MCF 10A (cell line): ENCODE data around the gene CHSY3. TPM values are rescaled to one million over a fixed set of nuclear protein-coding genes. Genes with fewer than 3 reads are reported as not detected.
A peak's percentile ranks its signal among the peaks of the same experiment; 100 is the strongest.

ENCODE experiments used
- BruUV-seq: library from RNA; stranded (reverse); fragments of 400-500 nt; replicated peaks from 2 replicates; lab custom pipeline; 2021; lab: Mats Ljungman, UMichigan
- CTCF ChIA-PET: fragments of 300-600 bp; sonication (Branson Sonifier 250); formaldehyde crosslinking; extraction: SDS; loops from one replicate; lab custom pipeline; 2021; ENCODE audit warnings: antibody characterized with exemption, inconsistent platforms; lab: Yijun Ruan, JAX
- POLR2A ChIA-PET: fragments of 300-600, 350-650 bp; sonication (Branson Sonifier 250); formaldehyde crosslinking; extraction: SDS; loops from one replicate; lab custom pipeline; 2020; ENCODE audit warnings: antibody characterized with exemption, inconsistent platforms; lab: Yijun Ruan, JAX
- DNase-seq: peaks from one replicate; pipeline ENCODE4 v3.0.0-alpha.2; 2018; ENCODE audit not compliant: unreplicated experiment
- H3K27ac Mint-ChIP-seq: one replicate; pipeline ENCODE4 v1.8.0; 2022; ENCODE audit warnings: mild to moderate bottlenecking, low read depth, mixed read lengths; ENCODE audit not compliant: unreplicated experiment
- H3K27me3 Mint-ChIP-seq: one replicate; pipeline ENCODE4 v1.8.0; 2022; ENCODE audit warnings: mixed read lengths; ENCODE audit not compliant: insufficient read depth, unreplicated experiment
- H3K36me3 Mint-ChIP-seq: one replicate; pipeline ENCODE4 v1.8.0; 2022; ENCODE audit warnings: mild to moderate bottlenecking, moderate library complexity, mixed read lengths; ENCODE audit not compliant: insufficient read depth, unreplicated experiment
- H3K4me1 Mint-ChIP-seq: one replicate; pipeline ENCODE4 v1.8.0; 2022; ENCODE audit warnings: mixed read lengths; ENCODE audit not compliant: insufficient read depth, unreplicated experiment
- H3K4me3 Mint-ChIP-seq: one replicate; pipeline ENCODE4 v1.8.0; 2022; ENCODE audit warnings: mild to moderate bottlenecking, moderate library complexity, mixed read lengths; ENCODE audit not compliant: unreplicated experiment
- H3K9me3 Mint-ChIP-seq: one replicate; pipeline ENCODE4 v1.8.0; 2022; ENCODE audit warnings: mixed read lengths; ENCODE audit not compliant: unreplicated experiment
- CTCF ChIP-seq: fragments of 200-600 bp; IDR thresholded peaks from one replicate; pipeline ENCODE4 v1.8.0; 2022; ENCODE audit warnings: antibody characterized with exemption, mild to moderate bottlenecking; ENCODE audit not compliant: unreplicated experiment
- intact Hi-C: fragments of 100-400 bp; cut with micrococcal nuclease; formaldehyde crosslinking; loops from 2 replicates; pipeline ENCODE4 v1.14.1; 2022
- total RNA-seq: library from RNA; stranded (reverse); gene quantifications from 2 replicates; pipeline ENCODE4 v1.2.3, GENCODE V29; 2022

The CHSY3 gene
- total RNA-seq, 1 experiment from 2014 or later: 0.82 TPM

DNA sequence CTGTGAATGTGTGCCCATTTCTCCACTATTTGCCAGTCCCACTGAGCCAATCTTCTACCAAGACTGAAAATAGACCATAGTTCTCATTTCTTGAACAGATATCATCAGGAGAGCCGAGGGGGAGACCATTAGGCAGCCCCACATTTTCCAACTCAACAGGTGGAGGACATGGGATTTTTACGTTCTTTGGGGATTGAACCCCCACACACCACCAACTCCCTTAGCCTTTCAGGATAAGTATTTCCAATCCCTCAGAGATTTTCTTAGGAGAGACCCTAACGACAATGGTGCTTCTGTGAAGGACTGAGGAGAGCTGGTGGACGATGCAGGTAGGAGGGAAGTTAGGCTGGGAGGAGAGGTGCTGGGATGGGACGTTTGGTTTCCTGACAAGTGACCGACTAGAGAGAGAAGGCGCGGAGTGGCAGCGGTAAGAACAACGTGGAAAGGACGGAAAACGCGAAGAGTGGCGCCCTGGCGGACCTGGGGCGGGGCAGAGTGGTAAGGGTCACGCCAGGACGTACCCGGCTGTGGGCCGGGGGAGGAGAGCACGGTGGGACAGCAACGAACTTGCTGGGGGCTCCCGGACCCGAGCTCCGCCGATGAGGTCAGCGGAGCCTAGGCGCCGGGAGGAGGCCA is 681 bp upstream of the CHSY3 start:
- BruUV-seq: no TSS peak
- CTCF ChIA-PET: interaction anchor here (0.6 to 1.3 kb wide), 5 partner anchors 19 to 204 kb away, joined by 3 to 4 read pairs (median 3); no protein-coding TSS in a partner anchor
- Mint-ChIP-seq H3K27me3 (peaks cover 27% of the 10 kb centered on the region), H3K4me1 (peaks cover 24% of the 10 kb centered on the region), H3K36me3 (no peaks in the 10 kb centered on the region), H3K27ac (no peak overlapping the region), H3K4me3 (peak overlapping the region; percentile 84), H3K9me3 (no peaks in the 10 kb centered on the region)
- no peak for DNase-seq
- intact Hi-C loops: loop anchor here (10.0 kb wide), 1 partner anchor 641 kb away; no protein-coding TSS in a partner anchor
- POLR2A ChIA-PET: interaction anchor here (0.6 to 1.1 kb wide), 4 partner anchors 41 to 340 kb away, joined by 3 read pairs; no protein-coding TSS in a partner anchor
- no peak for TF ChIP-seq CTCF

DNA sequence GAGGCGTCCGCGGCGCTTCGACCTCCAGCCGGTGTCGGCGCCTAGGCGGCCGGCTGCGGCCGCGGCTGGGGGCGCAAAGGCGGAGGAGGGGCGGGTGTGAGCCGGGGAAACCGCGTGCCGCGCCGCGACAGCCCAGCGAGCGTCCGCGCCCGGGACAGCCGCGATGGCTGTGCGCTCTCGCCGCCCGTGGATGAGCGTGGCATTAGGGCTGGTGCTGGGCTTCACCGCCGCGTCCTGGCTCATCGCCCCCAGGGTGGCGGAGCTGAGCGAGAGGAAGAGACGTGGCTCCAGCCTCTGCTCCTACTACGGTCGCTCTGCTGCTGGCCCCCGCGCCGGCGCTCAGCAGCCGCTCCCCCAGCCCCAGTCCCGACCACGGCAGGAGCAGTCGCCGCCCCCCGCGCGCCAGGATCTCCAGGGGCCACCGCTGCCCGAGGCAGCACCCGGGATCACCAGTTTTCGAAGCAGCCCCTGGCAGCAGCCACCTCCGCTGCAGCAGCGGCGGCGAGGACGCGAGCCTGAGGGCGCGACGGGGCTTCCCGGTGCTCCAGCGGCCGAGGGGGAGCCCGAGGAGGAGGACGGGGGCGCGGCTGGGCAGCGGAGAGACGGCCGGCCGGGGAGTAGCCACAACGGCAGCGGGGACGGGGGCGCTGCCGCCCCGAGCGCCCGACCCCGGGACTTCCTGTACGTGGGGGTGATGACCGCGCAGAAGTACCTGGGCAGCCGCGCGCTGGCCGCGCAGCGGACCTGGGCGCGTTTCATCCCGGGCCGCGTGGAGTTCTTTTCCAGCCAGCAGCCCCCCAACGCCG is 605 bp downstream of the CHSY3 start:
- ChIA-PET POLR2A (interaction anchor here (0.7 to 1.1 kb wide), 4 partner anchors 40 to 202 kb away, joined by 3 read pairs; no protein-coding TSS in a partner anchor), CTCF (interaction anchor here (0.6 to 1.0 kb wide), 5 partner anchors 18 to 890 kb away, joined by 3 to 4 read pairs (median 3); no protein-coding TSS in a partner anchor)
- H3K36me3 Mint-ChIP-seq: no peaks in the 10 kb centered on the region
- H3K27me3 Mint-ChIP-seq: peaks cover 27% of the 10 kb centered on the region
- peak overlapping the region; percentile 84 for H3K4me3 Mint-ChIP-seq
- no peak overlapping the region for H3K27ac Mint-ChIP-seq
- peak; percentile 9 for TF ChIP-seq CTCF
- intact Hi-C loops: loop anchor here (10.0 kb wide), 1 partner anchor 640 kb away; no protein-coding TSS in a partner anchor
- peaks cover 24% of the 10 kb centered on the region for H3K4me1 Mint-ChIP-seq
- no TSS peak for BruUV-seq
- peak; percentile 47 for DNase-seq
- H3K9me3 Mint-ChIP-seq: no peaks in the 10 kb centered on the region

DNA sequence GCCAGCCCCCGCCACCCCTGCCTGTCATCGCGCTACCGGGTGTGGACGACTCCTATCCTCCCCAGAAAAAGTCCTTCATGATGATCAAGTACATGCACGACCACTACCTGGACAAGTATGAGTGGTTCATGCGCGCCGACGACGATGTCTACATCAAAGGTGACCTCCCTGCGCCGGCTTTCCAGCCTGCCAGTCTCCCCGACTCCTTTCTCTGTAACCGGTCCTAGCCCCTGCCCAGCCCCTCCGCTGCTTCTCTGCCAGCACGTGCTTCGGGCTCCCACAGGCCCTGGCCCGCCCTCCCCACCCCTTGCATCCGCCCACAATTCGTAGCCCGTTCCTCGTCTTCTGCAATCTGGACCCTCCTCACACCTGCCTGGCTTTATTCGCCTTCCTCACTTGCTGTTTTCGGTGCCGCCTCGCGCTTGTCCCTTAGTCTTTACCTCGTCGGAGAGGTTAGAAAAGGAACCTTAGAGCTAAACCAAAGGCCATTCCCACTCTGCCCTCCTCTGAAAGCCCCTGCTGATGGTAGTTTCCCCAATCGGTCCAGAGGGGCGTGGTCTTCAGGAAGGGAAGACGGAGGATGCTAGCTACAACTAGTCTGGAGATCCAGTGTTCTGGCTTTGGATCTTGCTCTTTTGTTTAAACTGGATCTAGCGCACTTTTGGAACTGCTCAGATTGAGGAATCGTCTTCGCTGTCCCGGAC is 1.4 kb downstream of the CHSY3 start:
- Mint-ChIP-seq H3K27me3 (peaks cover 27% of the 10 kb centered on the region), H3K4me1 (peaks cover 24% of the 10 kb centered on the region), H3K27ac (no peak overlapping the region), H3K36me3 (no peaks in the 10 kb centered on the region), H3K9me3 (no peaks in the 10 kb centered on the region), H3K4me3 (peak overlapping the region; percentile 84)
- BruUV-seq: no TSS peak
- peak; percentile 41 for DNase-seq
- intact Hi-C loops: loop anchor here (10.0 kb wide), 1 partner anchor 639 kb away; no protein-coding TSS in a partner anchor
- POLR2A ChIA-PET: interaction anchor here (0.9 kb wide), 1 partner anchor 45 kb away, joined by 3 read pairs; no protein-coding TSS in a partner anchor
- CTCF ChIA-PET: interaction anchor here (0.8 kb wide), 2 partner anchors 81 to 173 kb away, joined by 3 to 4 read pairs; no protein-coding TSS in a partner anchor
- TF ChIP-seq CTCF: no peak
